WERI-Rb-1 (cell line): Measurements from ENCODE around the gene EIF3CL.
"Not testable (repeated sequence)": the region's sequence is repeated elsewhere in the genome, so short reads cannot be mapped to it uniquely, and the experiment has no call there.

Experiments
- DNase-seq: peaks from one replicate; pipeline ENCODE4 v3.0.0-alpha.2; 2020
- H3K27ac ChIP-seq: fragments of 250-450 bp; sonication (Bioruptor Pico); 2 replicates; pipeline ENCODE4 v1.5.1; 2020; ENCODE audit warnings: mild to moderate bottlenecking, moderate library complexity
- H3K27me3 ChIP-seq: fragments of 250-450 bp; sonication (Bioruptor Pico); 2 replicates; pipeline ENCODE4 v1.5.1; 2021; ENCODE audit warnings: mild to moderate bottlenecking, low read depth, moderate library complexity; ENCODE audit not compliant: insufficient read depth, severe bottlenecking
- H3K36me3 ChIP-seq: fragments of 250-450 bp; sonication (Bioruptor Pico); 2 replicates; pipeline ENCODE4 v1.5.1; 2020; ENCODE audit warnings: mild to moderate bottlenecking, moderate library complexity
- H3K4me3 ChIP-seq: 2 replicates; pipeline ENCODE4 v1.5.1; 2011; ENCODE audit warnings: low read depth, mild to moderate bottlenecking, control low read depth, low read length
- H3K9me3 ChIP-seq: fragments of 250-450 bp; sonication (Bioruptor Pico); 2 replicates; pipeline ENCODE4 v1.5.1; 2021; ENCODE audit warnings: mild to moderate bottlenecking, moderate library complexity; ENCODE audit not compliant: severe bottlenecking

Gene EIF3CL

GRCh38 chr16:28403220-28404072, at the start of gene EIF3CL:
Gene EIF3CL (minus strand): TSS chr16:28403841. CDS start chr16:28403618, 223 bp downstream.
- not testable (repeated sequence) for H3K27ac ChIP-seq, DNase-seq, H3K36me3 ChIP-seq, H3K27me3 ChIP-seq, H3K9me3 ChIP-seq
- H3K4me3 ChIP-seq, result peak within 1 kb of the TSS; percentile 33

DNA sequence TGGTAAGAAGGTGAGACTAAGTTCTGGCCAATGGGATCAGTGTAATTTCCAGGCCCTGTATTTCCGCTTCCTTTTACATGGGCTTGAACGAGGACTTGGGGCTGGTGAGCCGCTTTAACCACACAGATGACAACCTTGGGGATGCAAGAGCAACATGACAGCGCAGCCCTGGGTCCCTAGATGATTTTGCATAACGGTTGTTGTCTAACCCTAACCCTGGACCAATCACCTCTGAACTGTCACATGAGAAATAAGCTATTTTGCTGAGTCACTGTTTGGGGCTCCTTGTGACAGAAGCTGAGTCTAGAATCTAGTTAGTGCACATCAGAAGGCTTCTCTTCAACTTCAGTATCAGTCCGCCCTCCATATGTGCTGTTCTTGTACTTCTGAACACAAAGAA, 43.4 kb upstream of the EIF3CL start:
- H3K4me3 ChIP-seq, DNase-seq, H3K36me3 ChIP-seq, H3K27me3 ChIP-seq, H3K27ac ChIP-seq, H3K9me3 ChIP-seq: not testable (repeated sequence)

- not testable (repeated sequence) for H3K9me3 ChIP-seq, H3K27ac ChIP-seq, H3K27me3 ChIP-seq, H3K36me3 ChIP-seq, DNase-seq, H3K4me3 ChIP-seq
Measured at GRCh38 chr16:28446388-28446787, 42.7 kb upstream of the EIF3CL start.

DNA sequence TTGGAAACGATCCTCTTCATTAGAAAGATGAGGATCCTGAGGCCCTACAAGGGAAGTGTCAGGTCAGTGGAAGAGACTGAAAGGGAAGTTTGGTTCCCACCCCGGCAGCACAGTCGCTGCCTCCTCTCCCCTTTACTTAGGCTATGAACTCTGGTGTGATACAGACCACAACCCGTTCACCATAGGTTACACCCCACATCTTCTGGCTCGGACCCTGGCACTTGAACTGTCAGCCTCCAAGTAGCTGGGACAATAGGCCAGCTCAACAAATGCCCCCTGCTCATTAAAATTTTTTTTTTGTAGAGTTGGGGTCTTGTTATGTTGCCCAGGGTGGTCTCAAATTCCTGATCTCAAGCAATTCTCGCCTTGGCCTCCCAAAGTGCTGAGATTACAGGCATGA, 40.3 kb upstream of the EIF3CL start:
- not testable (repeated sequence) for H3K27ac ChIP-seq, H3K9me3 ChIP-seq, H3K4me3 ChIP-seq, DNase-seq, H3K27me3 ChIP-seq, H3K36me3 ChIP-seq

DNA sequence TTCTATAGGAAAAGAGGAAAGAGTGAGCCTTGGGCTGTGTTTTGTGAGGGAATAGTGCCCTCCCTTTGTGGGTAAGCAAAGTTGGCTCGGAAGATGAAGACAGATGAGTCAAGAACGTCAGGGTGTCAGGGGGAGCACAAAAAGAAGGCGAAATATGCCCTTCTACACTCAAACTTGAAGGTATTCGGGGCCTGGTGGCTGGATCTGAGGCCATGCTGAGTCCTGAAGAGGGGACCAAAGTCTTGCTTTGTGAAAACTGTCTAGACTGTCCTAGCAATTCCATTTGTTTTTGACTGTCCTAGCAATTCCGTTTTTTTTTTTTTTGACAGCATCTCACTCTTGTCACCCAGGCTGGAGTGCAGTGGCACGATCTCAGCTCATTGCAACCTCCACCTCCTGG, 35.3 kb upstream of the EIF3CL start:
- DNase-seq, H3K4me3 ChIP-seq, H3K9me3 ChIP-seq: not testable (repeated sequence)

DNA sequence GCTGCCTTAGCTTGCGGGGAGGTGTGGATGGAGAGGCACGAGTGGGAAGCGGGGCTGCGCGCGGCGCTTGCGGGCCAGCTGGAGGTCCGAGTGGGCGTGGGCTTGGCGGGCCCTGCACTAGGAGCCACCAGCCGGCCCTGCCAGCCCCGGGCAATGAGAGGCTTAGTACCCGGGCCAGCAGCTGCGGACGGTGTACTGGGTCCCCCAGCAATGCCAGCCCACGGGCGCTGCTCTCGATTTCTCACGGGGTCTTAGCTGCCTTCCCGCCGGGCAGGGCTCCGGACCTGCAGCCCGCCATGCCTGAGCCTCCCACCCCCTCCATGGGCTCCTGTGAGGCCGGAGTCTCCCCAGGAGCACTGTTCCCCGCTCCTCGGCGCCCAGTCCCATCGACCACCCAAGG, 31.7 kb upstream of the EIF3CL start:
- not testable (repeated sequence) for H3K4me3 ChIP-seq, H3K9me3 ChIP-seq

More for the DNA sequence above, 35.3 kb upstream of the EIF3CL start:
- H3K27me3 ChIP-seq, H3K36me3 ChIP-seq, H3K27ac ChIP-seq: not testable (repeated sequence)

GRCh38 chr16:28426060-28426680, 22.5 kb upstream of the EIF3CL start:
- H3K27ac ChIP-seq, H3K4me3 ChIP-seq, H3K9me3 ChIP-seq, DNase-seq, H3K36me3 ChIP-seq, H3K27me3 ChIP-seq: not testable (repeated sequence)

More for the DNA sequence above, 31.7 kb upstream of the EIF3CL start:
- not testable (repeated sequence) for H3K27ac ChIP-seq, H3K36me3 ChIP-seq, DNase-seq, H3K27me3 ChIP-seq

- H3K27me3 ChIP-seq, H3K27ac ChIP-seq, H3K36me3 ChIP-seq, H3K4me3 ChIP-seq, DNase-seq, H3K9me3 ChIP-seq: not testable (repeated sequence)
Measured at GRCh38 chr16:28421071-28421750, 17.6 kb upstream of the EIF3CL start.

GRCh38 chr16:28417033-28417432, 13.4 kb upstream of the EIF3CL start:
- DNase-seq, H3K27me3 ChIP-seq, H3K27ac ChIP-seq, H3K9me3 ChIP-seq, H3K4me3 ChIP-seq, H3K36me3 ChIP-seq: not testable (repeated sequence)

DNA sequence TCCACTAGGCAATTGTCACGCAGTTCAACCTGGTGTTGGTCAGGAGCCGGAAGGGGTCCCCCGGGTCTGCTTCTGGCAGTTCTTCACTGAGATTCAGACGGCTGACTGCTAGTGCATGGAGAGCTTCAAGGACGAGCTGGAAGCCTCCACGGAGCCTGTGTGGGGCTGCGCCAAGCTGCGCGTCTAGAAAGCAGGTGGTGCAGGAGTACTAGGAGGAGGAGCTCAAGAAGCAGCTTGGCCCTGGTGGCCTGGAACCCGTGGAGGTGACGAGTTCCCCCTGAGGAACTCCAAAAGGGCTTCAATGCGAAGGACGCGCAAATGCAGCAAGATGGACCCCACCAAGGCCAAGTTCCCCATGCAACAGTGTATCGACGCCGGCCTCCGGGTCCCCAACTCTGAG, 10.9 kb upstream of the EIF3CL start:
- not testable (repeated sequence) for DNase-seq, H3K27me3 ChIP-seq, H3K4me3 ChIP-seq

DNA sequence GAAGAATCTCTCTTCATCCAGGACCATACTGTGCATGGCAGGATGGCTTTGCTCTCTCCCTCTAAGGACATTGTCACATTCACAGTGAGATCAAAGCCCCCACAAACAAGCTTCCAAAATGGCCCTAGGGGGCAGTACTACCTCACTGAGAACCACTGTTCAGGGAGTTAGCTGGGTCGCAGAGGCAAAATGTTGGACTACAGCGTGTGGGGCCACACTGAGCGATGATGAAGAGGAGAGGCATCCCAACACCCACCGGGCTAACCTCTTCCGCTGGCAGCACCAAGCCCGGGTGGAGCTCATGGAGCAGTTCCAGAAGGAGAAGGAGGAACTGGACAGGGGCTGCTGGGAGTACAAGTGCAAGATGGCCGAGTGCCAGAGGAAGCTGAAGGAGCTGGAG, 9.9 kb upstream of the EIF3CL start:
- H3K27ac ChIP-seq, DNase-seq, H3K9me3 ChIP-seq, H3K4me3 ChIP-seq, H3K36me3 ChIP-seq, H3K27me3 ChIP-seq: not testable (repeated sequence)

More for the DNA sequence above, 10.9 kb upstream of the EIF3CL start:
- H3K9me3 ChIP-seq, H3K36me3 ChIP-seq, H3K27ac ChIP-seq: not testable (repeated sequence)

DNA sequence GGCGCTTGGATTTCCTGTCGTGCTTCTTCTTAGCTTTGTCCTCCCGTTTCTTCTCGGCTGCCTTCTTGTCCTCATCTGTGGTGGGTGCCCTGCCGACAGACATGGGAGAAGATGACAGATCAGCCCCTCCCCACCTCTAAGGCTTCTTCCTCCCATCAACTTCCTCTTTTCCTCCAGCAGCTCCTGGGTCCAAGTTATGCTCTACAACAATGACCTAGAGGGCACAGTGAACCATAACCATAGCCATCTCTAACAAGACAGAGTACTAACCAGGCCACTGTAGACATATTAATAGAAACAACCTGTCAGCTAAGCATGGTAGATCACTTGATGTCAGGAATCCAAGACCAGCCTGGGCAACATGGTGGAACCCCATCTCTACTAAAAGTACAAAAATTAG, 11.6 kb downstream of the EIF3CL start:
- not testable (repeated sequence) for H3K27me3 ChIP-seq, H3K36me3 ChIP-seq, H3K9me3 ChIP-seq, DNase-seq, H3K4me3 ChIP-seq, H3K27ac ChIP-seq

GRCh38 chr16:28382177-28382867, 21.3 kb downstream of the EIF3CL start:
- H3K36me3 ChIP-seq, H3K27me3 ChIP-seq: not testable (repeated sequence)

DNA sequence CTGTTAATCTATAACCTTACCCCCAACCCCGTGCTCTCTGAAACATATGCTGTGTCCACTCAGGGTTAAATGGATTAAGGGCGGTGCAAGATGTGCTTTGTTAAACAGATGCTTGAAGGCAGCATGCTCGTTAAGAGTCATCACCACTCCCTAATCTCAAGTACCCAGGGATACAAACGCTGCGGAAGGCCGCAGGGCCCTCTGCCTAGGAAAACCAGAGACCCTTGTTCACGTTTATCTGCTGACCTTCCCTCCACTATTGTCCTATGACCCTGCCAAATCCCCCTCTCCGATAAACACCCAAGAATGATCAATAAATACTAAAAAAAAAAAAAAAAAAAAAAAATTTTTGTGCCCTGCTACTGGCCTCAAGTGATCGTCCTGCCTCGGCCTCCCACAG, 25.8 kb downstream of the EIF3CL start:
- not testable (repeated sequence) for DNase-seq, H3K36me3 ChIP-seq, H3K9me3 ChIP-seq

More at GRCh38 chr16:28382177-28382867, 21.3 kb downstream of the EIF3CL start:
- not testable (repeated sequence) for H3K27ac ChIP-seq, DNase-seq, H3K4me3 ChIP-seq, H3K9me3 ChIP-seq

More for the DNA sequence above, 25.8 kb downstream of the EIF3CL start:
- H3K4me3 ChIP-seq, H3K27ac ChIP-seq, H3K27me3 ChIP-seq: not testable (repeated sequence)
